NCI-H345 treated with DMSO at 0.1 percent for 48 hours (cell line): ENCODE measurements around the gene PRKN.

Experiments used
- DNase-seq: peaks from one replicate; lab custom pipeline; 2025; ENCODE audit not compliant: unreplicated experiment; lab: John Stamatoyannopoulos, UW

Gene PRKN

GRCh38 chr6:161481786-161482516 lies 1245.6 kb downstream of the PRKN start:
- no peak for DNase-seq

GRCh38 chr6:161480421-161481155 lies 1247.0 kb downstream of the PRKN start:
- DNase-seq, result no peak

GRCh38 chr6:161479376-161479775 lies 1248.2 kb downstream of the PRKN start:
- no peak for DNase-seq

- DNase-seq, result no peak
Observed at GRCh38 chr6:161477876-161478425, 1249.6 kb downstream of the PRKN start.

- DNase-seq, result no peak
Observed at GRCh38 chr6:161476711-161477110, 1250.9 kb downstream of the PRKN start.

- DNase-seq, result no peak
Observed at GRCh38 chr6:161465403-161465802, 1262.2 kb downstream of the PRKN start.

- no peak for DNase-seq
Observed at GRCh38 chr6:161463071-161463470, 1264.5 kb downstream of the PRKN start.

- DNase-seq, result no peak
Observed at GRCh38 chr6:161462148-161462547, 1265.4 kb downstream of the PRKN start.

- no peak for DNase-seq
Observed at GRCh38 chr6:161459008-161459615, 1268.5 kb downstream of the PRKN start.

GRCh38 chr6:161458201-161458951 lies 1269.2 kb downstream of the PRKN start:
- DNase-seq, result no peak

GRCh38 chr6:161455848-161456247 lies 1271.7 kb downstream of the PRKN start:
- DNase-seq, result no peak

GRCh38 chr6:161453558-161453957 lies 1274.0 kb downstream of the PRKN start:
- no peak for DNase-seq

- DNase-seq, result no peak
Observed at GRCh38 chr6:161452241-161452640, 1275.3 kb downstream of the PRKN start.

GRCh38 chr6:161449521-161449920 lies 1278.0 kb downstream of the PRKN start:
- no peak for DNase-seq

- DNase-seq, result no peak
Observed at GRCh38 chr6:161446949-161447348, 1280.6 kb downstream of the PRKN start.

GRCh38 chr6:161446296-161446925 lies 1281.2 kb downstream of the PRKN start:
- DNase-seq, result no peak

- no peak for DNase-seq
Observed at GRCh38 chr6:161445021-161445799, 1282.4 kb downstream of the PRKN start.

GRCh38 chr6:161444464-161444863 lies 1283.1 kb downstream of the PRKN start:
- no peak for DNase-seq

- DNase-seq, result no peak
Observed at GRCh38 chr6:161443848-161444247, 1283.7 kb downstream of the PRKN start.

- DNase-seq, result no peak
Observed at GRCh38 chr6:161442420-161442819, 1285.1 kb downstream of the PRKN start.
